ENCODE results near the gene HCN1.

HCN1 gene

DNA sequence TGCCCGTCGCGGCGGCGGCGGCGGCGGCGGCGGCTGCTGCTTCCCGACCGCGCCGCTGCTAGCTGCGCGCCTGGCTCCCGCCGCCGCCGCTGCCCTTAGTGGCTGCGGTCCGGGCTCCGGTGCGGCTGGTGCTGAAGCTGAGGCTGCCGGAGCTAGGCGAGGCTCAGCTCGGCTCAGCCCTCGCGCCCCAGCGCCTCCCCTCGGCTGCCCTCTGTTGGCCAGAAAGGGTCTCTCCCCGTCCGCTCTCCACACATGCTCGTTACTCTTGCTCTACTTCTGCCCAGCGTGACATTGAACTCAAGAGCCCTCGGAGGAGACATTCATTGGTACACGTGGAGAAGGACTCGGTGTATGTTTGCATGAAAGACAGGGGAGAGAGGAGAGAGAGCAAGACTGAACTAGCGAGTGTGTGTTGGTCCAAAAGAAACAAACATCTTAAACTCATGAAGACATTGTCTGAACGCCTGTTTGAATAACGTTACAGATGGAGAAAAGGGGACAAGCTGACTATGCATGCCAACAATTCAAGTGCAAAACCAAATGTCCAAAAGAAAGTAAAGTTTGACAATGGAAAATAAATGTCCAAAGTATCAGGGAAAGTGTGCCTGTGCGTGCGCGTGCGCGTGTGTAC, at the start of gene HCN1:
HCN1 (minus strand) TSS at position 175 of the 631 bp plus-strand sequence.
- DNase-seq (ENCODE audit: low read depth): peak; percentile 42

DNA sequence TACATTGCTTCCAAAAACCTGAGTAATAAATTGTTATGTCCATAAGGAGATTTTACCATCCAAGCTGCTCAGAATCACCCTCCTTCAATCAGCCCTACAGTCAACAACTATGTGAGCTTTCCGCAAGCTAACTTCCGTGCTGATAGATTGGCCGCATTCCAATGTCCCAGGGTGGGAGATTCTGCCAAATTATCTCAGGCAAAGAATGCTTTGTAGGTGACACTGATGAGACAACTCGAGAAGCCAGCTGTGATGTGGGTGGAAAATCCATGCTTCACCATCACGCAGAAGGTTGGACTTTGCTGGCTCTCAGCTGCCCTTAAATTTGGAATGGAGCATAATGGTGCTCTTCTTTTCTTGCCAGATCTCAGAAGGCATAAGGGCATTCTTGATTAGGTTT, 44.9 kb upstream of the HCN1 start:
- DNase-seq (ENCODE audit: low read depth): no peak

DNA sequence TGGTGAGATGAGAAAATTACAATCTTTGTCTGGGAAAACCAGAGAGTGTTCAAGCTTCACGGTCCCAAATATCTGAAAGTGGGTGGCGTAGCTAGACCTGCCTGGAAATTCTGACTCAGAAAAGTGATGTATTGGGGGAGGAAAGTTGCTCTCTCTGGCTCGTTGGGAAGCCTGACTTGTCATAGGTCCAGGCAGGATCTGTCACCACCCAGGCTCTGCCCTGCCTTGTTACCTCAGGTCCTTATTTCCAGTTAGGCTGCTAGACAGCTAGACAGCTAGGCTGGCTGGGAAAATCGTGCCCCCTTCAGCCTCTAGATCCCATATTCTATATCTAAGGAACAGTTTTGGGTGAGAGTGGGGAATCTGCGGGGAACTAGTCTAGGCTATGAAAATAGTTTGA, 41.0 kb upstream of the HCN1 start:
- DNase-seq (ENCODE audit: low read depth): no peak

DNA sequence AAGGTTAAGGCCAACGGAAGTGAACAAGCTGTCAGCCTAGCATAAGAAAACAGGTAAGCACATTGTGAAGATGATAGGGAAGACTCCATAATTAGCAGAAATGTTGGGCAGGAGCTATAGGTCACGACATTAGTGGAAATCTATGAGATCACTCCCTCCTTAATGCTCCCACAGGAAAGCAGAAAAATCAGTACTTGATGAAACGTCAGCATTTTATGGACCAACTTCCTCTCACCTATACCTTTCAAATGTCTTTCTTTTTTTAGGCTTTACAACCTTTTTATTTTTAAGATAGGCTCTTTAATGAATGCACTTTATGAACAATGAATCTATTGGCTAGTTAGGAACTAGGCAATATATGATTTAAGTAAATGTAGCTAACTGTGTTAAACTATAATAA, 29.4 kb upstream of the HCN1 start:
- DNase-seq (ENCODE audit: low read depth): no peak

DNA sequence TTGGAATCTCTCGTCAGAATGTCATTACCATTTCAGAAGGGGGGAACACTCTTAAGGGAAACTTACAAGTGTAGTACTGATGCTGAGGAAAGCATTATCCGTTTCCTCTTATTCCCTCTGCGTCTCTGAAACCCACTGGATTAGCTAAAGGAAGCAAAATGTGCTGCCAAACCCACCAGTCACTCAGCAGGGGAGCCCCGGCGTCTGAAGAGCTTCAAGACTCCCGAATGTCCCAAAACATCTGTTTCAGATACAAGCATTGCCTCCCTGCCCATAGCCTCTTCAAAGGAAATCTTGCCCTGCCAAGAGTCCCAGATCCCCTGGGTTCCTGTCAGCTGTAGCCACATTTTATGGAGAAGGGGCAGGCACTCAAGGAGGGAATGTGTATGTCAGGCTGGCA, 1.0 kb upstream of the HCN1 start:
- no peak for DNase-seq (ENCODE audit: low read depth)

DNA sequence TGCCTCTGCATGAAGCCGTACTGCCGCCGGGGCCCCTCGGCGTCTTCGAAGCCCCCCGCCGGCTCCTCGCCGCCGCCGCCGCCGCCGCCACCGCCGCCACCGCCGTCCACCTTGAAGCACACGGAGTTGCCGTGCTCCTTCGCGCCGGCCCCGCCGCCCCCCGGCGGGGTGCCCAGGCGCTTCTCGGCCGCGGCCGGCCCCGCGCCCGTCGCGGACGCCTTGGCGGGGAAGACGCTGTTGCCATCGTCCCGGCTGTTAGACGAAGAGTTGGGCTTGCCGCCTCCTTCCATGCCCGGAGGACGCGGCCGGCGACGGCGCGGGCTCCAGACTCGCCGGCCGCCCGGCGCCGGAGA, 400 bp downstream of the HCN1 start:
- no peak for DNase-seq (ENCODE audit: low read depth)

DNA sequence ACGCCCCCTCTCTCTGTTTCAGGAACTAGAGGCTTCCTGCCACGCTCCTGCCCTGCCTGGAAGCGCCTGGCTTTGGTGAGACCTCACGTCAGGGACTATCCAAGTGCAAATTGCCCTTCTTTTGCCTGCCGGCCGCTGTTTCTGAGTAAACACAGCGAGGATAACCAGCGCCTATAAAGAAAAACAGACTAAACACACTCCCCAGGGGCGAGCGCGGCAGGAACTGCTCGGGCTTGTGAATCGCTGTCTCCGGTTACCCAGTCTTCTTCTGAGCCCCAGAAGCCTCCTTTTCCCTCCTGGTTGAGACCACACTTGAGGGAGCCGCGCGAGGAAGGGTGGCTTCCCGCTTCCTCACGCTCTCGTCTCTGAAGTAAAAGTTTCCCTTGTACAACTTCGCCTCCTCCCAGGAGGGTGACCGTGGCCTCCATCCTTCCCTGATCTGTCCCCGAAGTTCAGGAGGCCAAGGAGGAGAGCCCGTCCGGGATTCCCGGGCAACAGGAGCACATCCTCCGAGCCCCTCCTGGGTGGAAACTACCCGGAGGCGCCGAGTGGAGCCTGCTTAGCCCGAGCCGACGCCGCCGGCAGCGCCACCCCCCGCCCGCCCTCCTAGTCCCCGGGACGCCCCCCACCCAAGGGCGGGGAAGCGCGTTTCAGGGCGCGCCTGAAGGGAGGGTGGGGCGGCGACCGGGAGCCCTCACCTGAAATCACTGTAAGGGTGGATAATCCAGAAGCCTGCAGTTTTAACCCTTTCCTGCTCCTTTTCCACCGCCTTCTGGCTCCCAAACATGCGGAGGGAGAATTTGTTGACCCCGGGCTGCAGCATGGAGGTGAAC, 993 bp downstream of the HCN1 start:
- no peak for DNase-seq (ENCODE audit: low read depth)

DNA sequence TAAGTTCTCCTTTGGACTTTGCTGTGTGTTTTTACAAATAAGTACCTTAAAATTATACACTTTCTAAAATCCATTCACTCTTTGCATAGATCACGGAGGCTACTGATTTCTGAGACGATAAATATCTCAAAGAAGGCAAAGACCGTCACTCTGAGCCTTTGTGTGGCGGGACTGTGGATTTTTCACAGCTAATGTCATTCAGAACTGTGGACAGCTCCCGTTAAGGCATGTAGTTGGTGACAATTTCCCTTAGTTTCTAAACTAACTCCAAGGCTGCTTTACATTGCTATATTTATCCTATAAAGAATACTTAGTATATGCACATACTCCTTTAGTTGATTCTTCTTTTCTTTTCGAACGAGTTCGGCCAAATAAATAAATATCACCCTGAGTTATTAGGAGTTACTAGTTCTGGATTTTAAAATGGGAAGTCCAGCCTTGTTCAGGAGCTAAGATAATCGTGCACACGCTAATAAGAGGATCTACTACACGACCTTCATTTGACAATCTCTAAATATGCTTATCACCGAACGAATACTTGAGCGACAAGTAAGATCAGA, 1.8 kb downstream of the HCN1 start:
- no peak for DNase-seq (ENCODE audit: low read depth)

DNA sequence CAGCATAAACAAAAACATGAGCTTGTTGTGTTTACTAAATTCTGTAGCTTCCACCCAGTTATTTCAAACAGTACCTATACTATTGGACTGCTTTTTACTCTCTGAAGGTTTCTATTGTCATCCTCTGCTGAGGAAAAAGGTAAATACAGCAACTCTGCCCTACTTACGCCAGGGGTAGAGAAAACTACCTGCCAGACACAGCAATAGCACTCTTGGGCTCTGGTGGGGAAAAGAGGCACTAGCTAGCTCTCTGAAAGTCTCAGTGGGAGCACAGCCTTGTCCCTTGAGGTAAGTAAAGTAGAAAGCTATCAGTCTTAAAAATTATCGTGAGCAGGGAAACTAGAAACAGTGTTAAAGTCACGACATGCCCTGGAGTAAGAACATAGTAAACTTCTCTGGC, 3.7 kb downstream of the HCN1 start:
- DNase-seq (ENCODE audit: low read depth): no peak

DNA sequence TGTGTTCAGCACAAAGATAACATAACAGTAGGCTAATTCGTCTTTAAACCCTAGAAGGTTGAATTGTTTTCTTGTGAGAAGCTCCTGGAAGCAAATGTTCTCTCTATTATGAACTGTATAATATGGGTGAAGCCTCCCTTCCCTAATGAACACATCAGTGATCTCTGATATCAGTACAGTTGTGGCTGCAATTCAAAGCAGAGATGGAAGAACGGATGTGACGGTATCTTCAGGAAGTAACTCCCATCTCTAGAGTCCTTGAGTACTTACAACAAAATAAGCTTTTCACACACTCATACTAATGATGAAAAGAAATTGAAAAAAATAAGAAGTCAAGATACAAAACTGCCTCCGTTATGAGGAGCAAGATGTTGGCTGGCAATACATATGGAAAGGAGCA, 4.5 kb downstream of the HCN1 start:
- no peak for DNase-seq (ENCODE audit: low read depth)

DNA sequence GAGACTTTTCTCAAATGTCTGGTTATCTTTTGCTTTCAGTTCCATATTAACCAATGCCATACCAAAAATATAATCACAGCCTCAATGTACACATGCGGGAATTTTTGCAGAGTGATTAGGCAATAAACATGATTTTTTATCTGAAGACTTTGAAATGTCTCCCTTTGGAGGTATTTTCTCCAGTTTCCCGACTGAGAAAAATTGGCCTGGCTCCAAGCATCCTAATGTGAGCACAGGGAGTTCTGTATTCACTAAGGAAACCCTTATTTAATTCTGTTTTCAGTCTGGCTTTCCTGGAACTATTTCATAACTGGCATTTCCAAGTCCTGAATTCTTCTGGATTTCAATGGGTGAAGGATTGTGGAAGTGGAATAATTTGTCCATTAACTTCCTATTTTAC, 8.5 kb downstream of the HCN1 start:
- no peak for DNase-seq (ENCODE audit: low read depth)

DNA sequence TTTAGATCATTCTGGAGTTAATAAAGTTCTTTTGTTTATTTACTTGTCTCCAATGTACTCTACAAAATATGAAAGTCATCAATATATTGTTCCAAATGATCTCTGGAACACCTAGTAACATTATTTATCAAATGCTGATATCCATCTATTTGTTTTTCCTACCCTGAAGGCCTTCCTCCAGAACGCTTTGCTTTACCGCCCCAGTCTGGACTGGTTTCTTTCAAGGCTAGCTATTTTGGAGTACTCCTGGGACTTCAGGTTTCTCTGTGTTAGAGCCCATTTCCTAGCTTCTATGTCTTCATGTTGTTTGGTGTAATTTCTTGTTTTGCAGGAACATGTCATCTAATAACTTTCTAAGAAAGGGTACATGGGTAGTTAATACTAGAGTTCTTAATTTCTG, 9.6 kb downstream of the HCN1 start:
- no peak for DNase-seq (ENCODE audit: low read depth)

DNA sequence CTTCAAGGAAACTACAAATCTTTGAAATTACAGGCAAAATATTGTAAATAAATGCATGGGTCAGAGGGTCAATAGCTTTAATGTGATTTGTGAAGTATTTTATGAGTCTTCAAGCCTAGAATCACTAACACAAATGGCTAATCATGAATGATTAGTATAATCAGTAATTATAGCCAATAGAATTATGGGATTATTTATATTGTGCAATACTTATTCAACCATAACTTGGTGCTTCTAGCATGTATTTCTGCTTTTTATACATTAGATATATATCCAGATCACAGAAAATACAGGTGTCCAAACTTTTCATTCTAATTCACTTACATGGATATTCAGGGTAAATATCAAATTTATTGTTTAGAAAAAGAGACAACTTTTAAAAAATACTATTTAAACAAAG, 12.1 kb downstream of the HCN1 start:
- no peak for DNase-seq (ENCODE audit: low read depth)

DNA sequence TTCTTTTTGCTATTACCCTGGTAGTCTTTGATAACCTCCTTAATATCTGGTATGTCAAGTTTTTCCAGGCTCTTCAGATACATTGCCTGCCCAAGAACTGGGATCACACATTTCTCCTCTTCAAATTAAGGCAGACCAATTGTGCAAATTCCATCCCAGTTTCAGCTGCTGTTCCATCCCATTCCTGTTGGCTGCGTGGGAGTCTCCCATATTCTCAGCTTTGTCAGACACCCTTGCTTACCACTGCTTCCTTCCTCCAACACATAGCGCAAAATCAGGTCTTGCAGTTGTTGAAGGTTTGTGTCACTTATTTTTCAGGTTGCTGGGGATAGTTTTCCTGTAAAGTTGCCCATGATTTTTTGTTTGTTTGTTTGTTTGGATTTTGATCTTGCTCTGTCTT, 15.2 kb downstream of the HCN1 start:
- no peak for DNase-seq (ENCODE audit: low read depth)

DNA sequence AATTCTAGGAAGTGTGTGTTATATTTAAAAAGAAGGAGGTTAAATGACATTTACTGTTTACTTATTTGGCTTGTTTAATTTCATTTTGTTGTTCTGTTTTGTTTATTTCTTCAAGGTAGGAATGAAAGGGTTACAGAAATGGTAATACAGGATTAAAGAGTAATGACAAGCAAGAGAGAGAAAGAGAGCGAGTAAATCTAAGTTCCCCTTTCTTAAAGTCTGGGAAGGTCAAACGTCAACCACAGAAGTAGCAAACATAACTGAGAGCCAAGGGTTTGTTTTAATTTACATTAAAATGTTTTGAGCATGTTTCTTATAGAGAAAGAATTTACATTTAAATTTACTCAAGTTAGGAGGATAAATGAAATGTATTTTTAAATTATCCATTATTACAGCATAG, 18.7 kb downstream of the HCN1 start:
- no peak for DNase-seq (ENCODE audit: low read depth)

DNA sequence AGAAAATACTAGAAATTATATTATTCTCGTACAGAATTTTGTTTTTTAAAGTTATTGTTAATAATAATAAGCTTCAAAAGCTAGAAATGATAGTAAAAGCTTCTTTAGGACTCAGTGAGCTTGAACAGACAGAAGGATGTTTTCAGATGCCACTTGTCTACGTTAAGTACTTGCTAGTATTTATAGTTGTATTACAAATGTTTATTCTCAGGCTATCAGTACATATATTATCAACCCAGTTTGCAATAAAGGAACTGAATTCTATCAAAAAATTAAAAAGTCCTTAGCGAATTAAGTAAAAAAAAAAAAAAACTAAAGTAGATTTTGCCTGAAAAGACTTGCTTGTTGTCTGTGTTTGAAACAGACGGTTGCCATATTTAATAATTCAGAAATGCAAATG, 23.9 kb downstream of the HCN1 start:
- DNase-seq (ENCODE audit: low read depth): no peak

DNA sequence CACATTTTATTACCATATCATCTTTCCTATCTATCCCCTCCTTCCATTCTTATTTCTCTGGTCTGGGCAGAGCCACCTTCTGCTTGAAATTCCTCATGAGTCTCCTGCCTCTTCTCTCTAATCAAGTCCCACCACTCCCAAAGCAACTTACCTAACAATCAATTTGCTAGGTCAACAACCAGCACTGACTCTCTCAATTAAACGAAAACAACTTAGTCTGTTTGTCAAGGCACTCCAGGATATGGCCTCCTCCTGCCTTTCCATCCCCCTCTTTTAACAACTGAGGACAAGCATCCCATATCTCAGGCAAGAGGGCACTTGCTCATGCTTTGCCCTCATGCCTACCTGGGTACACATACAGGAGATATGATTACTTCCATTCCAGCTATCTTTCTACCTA, 47.4 kb downstream of the HCN1 start:
- no peak for DNase-seq (ENCODE audit: low read depth)

DNA sequence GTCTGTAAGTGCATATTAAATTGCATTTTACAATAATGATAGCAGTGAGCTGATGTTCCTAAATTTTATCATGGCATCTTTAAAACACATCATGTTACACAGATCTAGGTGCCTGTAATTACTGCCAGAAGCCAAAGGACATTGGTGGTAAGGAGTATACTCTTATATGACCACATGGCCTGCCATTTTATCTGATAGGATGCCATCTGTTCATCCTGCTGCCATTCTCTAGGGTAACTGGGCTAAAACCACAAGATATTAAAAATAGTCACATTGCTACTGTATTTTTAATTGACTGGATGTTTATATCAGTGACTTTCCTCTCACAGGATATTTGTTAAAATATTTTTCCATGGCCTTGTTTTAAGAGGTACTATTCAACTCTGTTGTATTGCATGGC, 53.1 kb downstream of the HCN1 start:
- no peak for DNase-seq (ENCODE audit: low read depth)

DNA sequence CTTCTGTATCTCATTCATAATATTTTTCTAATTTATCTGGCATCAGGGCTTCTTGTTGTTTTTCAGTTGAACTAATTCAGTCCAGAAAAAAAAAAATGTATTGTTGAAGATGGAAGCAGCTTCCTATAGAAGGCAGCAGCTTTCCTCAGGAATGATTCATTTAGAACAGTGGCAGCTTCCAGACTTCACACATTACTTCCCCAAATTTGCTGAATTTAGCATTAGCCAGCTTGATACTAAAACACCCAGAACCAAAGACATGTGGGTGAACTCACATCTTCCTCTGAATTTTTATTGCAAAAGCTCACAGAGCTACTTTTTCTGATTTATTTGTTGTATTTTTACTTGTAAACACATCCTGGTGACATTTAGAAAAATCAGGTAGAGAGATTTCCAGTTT, 53.8 kb downstream of the HCN1 start:
- DNase-seq (ENCODE audit: low read depth): no peak

DNA sequence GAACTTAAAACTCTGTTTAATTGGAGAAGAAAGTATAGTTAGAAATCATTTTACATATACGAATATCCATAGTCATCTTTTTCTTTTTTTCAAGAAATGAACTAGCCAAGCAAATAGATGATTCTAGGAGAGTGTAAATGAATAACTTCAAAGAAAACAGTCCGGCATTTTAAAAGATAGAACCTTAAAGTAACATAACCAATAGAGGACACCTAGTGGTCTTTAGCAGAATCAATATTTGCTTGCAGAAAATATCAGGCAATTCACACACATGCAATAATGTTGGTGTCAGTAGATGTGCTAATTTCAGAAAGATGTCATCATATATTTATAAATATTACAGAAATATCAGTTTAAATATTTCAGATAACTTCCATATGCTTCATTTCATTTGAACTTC, 57.1 kb downstream of the HCN1 start:
- no peak for DNase-seq (ENCODE audit: low read depth)

DNA sequence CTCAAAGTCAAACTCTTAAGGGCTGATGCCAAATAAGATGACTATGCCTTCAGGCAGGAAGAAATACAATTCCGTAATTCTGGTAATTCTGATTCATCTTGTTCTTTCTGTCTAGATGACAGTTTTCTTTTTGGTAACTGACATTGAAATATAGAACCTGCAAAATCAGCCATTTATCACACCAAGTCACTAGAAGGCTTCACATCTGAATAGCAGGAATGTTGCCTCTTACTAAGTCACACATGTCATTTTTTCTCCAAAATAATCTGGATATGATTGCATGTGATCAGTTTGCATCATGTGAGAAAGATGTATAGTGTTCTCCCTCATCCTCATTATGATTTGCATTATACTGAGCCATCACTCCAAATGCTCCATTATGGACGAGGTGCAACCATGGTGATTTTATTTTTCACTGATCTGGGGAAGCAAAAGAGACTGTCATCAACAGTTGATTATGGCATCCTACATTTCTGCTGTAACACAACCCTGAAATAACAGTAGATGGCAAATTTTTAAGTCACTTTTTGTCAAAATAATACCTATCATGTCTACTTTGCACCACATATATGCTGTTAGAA, 69.0 kb downstream of the HCN1 start:
- DNase-seq (ENCODE audit: low read depth): no peak

DNA sequence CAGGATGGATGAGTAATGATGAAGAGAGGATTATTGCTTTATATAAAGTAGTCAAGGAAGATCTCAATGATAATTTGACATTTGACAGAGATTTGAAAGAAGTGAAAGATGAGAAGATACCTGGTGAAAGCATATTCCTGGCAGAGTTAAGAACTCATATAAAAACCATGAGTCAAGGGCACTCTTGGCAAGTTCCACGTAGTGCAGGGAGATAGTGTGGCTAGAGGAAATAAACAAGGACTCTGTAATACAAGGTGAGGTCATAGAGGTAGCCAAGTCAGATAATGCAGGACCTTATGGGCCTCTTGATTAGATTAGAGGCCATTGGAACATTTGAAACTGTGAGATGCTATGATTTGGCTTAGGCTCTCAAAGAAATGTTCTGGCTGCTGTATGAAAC, 72.3 kb downstream of the HCN1 start:
- no peak for DNase-seq (ENCODE audit: low read depth)

DNA sequence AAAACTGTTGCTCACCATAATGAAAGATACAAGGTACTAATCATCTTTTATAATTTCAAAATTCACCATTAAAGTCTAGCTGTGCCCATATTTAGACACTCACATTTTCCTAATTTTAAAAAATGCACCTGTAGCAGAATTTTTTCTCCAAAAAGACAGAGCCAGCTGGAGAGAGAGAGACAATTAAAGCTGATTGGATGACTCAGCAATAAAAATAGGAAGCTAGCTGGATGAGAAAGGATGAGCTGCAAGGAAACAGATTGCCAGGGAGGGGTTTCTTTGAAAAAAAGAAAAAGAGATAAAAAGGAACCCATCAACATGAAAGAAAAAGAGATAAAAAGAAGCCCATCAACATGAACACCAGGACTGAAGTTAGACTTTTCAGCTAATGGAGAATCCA, 73.8 kb downstream of the HCN1 start:
- DNase-seq (ENCODE audit: low read depth): no peak

Data from activated T-cell treated with anti-CD3 and anti-CD28 coated beads for 48 hours (primary cell).